Activated naive CD4-positive, alpha-beta T cell treated with Interleukin-2 at 50 U/mL for 16 hours (primary cell): ENCODE measurements around the gene RABL6.
A peak's percentile ranks its signal among the peaks of the same experiment; 100 is the strongest.

Source experiments
- DNase-seq: peaks from one replicate; pipeline ENCODE4 v3.0.0-alpha.2; 2020

Gene RABL6

DNA sequence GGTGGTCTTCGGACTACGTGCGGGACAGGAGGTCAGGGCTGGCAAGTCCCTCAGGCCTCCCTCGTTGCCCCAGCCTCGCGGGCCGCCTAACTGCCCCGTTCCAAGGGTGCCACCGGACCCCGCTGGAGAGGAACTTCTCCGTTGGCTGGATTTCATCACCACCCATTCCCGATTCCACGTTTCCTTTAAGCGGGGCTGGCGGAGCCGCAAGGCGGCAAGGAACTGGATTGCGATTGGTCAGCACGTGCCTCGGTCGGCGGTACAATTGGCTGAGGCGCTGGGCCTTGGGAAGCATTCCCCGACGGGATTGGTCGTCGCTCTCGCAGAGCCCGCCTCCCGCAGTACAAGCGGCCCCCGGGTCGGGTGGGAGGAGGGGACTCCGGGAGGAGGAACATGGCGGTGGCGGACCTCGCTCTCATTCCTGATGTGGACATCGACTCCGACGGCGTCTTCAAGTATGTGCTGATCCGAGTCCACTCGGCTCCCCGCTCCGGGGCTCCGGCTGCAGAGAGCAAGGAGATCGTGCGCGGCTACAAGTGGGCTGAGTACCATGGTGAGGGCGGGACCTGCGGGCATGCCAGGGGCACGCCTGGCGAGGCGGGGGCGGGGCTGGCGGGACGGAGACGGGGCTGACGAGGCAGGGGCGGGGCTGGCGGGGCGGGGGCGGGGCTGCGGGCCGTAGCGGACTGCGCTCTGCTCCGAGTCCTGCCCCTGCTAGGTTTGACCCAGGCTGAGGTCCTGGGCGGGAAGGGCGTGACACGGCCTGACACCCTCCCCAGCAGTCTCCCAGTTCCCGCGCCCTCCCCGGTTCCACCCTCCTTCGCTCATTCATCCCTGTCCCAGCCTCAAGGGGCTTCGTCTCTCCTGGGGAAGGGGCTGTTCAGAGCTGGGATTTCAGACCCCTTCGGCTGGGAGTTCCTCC, 41.6 kb downstream of the RABL6 start, which contains the start of gene PHPT1:
Gene PHPT1 (plus strand): TSS at position 372 of the 922 bp plus-strand sequence. CDS start 22 bp downstream, at position 394.
- DNase-seq = peak; percentile 97

DNA sequence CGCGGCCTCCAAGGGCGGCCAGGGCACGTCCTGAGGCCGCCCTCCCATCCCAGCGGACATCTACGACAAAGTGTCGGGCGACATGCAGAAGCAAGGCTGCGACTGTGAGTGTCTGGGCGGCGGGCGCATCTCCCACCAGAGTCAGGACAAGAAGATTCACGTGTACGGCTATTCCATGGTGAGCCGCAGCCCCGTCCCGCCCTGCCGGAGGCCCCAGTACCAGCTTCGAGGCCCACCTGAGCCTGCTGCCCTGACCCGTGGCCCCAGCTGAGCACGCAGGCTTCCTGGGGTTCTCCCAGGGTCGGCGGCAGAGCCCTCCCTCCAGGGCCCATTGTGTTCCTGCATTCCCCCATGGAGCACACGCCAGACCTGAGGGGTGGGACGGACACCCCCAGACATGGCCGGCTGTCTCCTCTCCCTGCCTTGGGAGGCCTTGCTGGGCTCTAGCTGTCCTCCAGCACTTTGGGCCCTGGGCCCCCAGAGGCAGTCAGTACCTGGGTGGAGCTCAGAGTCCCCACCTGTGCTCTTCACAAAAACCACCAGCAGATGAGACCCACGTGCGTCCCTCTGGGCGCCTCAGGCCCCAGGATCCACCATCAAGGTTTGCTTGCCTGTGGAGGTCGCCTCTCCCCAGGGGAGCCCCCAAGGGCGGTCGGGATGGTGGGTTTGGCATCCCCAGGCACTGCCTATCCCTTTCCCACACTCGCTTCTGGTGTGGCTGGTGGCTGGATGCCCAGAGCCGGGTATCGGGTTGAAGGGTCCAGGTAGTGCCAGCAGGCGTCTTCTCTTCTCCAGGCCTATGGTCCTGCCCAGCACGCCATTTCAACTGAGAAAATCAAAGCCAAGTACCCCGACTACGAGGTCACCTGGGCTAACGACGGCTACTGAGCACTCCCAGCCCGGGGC, 42.5 kb downstream of the RABL6 start:
- no peak for DNase-seq

GRCh38 chr9:136850866-136851775, 43.4 kb downstream of the RABL6 start:
- DNase-seq = no peak

DNA sequence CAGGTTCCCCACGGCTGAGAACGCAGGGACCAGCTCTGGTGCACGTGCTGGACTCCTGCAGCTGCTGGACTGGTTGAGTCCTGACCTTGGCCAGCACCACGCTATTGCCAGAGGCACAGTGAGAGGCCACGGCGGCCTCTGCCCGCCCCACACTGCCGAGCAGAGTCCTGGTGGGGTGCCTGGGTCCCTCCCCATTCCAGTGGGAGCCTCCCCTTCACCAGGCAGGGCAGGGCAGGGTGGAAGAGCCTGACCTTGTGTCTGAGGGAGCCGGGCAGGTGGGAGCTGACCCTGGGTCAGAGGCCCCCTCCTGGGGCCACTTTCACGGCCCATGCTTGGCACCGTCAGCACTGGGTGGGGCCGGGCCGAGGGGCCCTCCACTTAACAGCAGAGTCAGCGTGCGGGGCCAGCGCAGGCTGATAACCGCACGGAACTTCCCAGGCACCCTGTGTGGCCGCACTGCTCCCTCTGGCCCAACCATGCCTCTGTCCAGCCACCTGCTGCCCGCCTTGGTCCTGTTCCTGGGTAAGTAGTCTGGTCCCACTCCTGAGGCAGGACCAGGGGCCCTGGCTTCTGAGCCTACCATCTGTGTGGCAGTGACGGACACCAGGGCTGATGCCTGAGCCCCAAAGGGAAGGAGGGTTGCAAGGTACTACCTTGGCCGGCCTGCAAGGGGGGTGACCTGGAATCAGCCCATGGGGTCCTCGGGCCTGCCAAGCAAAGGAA, 44.4 kb downstream of the RABL6 start, which contains the start of gene MAMDC4:
Gene MAMDC4 (plus strand): TSS at position 406 of the 723 bp plus-strand sequence. CDS start 71 bp downstream, at position 477.
- DNase-seq = no peak

- DNase-seq = no peak
Measured at GRCh38 chr9:136852664-136853595, 45.2 kb downstream of the RABL6 start.

GRCh38 chr9:136853596-136854112, 45.9 kb downstream of the RABL6 start:
- no peak for DNase-seq

DNA sequence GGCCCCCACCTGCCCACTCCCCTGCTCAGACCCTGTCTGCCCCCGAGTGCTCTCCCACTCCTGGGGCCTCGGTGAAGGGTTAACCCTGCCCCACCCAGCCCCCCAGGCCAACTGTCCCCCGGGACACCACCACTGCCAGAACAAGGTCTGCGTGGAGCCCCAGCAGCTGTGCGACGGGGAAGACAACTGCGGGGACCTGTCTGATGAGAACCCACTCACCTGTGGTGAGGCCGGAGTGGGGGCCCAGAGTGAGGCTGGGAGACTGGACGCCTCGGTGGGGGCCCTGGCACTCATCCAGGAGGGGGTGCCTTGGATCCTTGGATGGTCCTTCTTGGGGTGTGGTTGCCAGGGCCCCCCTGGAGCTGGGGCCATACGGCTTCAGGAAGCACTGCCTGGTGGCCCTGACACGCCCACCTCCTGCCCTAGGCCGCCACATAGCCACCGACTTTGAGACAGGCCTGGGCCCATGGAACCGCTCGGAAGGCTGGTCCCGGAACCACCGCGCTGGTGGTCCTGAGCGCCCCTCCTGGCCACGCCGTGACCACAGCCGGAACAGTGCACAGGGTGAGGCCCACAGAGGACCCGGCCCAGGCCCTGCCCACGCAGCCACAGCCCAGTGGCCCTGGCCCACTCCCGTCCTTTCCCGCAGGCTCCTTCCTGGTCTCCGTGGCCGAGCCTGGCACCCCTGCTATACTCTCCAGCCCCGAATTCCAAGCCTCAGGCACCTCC, 46.5 kb downstream of the RABL6 start:
- no peak for DNase-seq

DNA sequence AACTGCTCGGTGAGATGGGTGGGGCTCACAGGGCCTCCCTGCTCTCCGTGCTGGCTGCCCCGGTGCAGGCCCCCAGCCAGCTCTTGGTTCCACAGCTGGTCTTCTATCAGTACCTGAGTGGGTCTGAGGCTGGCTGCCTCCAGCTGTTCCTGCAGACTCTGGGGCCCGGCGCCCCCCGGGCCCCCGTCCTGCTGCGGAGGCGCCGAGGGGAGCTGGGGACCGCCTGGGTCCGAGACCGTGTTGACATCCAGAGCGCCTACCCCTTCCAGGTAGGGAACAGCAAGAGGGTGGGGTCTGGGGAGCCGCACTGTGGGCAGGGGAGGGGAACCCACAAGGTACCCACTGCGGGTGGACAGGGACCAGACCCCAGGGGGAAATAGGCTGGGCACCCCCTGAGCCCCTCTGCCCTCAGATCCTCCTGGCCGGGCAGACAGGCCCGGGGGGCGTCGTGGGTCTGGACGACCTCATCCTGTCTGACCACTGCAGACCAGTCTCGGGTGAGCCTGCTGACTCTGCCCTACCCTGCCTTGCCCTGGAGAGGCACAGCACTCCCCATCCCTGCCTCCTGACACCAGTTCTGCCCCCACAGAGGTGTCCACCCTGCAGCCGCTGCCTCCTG, 47.2 kb downstream of the RABL6 start:
- no peak for DNase-seq

- DNase-seq = no peak
Measured at GRCh38 chr9:136855461-136856078, 47.8 kb downstream of the RABL6 start.

DNA sequence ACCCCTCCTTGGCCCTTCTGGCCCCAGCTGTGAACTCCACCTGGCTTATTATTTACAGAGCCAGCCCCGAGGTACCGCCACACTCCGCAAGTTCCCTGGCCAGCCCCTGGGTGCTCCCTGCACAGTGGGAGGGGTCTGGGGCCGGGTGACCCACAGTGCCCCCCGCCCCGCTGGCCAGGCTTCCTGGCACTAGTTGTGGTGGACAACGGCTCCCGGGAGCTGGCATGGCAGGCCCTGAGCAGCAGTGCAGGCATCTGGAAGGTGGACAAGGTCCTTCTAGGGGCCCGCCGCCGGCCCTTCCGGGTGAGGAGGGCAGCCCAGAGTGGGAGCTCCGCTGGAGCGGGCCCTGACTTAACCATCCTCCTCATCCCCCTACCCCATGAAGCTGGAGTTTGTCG, 48.3 kb downstream of the RABL6 start:
- no peak for DNase-seq

DNA sequence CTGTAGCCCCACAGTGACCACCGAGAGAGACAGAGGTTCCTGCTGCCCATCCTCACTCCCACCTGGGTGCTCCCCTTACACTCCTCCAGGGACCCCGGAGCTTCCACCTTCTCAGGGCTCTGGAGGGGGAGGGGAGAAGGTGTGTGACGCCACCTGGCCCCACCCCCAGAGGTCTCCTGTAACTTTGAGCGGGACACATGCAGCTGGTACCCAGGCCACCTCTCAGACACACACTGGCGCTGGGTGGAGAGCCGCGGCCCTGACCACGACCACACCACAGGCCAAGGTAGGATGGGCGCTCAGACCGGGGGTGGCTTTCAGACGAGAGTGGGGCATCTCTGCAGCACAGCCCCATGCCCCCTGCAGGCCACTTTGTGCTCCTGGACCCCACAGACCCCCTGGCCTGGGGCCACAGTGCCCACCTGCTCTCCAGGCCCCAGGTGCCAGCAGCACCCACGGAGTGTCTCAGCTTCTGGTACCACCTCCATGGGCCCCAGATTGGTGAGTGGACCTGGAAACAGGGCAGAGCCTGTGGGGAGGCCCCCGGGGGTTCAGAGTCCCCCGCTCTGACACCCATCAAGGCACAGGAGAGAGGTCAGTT, 48.9 kb downstream of the RABL6 start:
- no peak for DNase-seq

- DNase-seq = no peak
Measured at GRCh38 chr9:136857166-136857565, 49.4 kb downstream of the RABL6 start.

DNA sequence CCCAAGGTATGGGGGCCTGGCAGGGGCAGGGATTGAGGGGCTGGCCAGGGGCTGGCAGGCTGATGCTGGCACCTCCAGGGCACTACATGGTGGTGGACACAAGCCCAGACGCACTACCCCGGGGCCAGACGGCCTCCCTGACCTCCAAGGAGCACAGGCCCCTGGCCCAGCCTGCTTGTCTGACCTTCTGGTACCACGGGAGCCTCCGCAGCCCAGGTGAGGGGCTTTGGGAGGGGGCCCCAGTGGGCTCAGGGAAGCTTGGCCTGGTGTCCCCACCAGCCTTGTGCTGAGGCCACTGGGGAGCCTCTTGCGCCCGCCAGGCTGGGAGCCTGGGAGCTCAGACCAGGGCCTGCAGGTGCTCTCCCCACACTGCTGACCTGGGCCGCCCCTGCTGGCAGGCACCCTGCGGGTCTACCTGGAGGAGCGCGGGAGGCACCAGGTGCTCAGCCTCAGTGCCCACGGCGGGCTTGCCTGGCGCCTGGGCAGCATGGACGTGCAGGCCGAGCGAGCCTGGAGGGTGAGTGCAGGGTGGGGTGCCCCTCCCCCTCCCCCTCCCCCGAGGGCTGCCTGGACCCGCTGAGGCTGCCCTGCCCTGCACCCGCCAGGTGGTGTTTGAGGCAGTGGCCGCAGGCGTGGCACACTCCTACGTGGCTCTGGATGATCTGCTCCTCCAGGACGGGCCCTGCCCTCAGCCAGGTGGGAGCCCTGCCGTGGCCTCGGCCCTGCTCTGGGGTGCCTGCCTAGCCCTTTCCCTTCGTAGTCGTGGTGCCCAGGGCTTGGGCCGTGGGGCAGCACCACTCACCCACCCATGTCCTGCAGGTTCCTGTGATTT, 50.0 kb downstream of the RABL6 start:
- DNase-seq = no peak

DNA sequence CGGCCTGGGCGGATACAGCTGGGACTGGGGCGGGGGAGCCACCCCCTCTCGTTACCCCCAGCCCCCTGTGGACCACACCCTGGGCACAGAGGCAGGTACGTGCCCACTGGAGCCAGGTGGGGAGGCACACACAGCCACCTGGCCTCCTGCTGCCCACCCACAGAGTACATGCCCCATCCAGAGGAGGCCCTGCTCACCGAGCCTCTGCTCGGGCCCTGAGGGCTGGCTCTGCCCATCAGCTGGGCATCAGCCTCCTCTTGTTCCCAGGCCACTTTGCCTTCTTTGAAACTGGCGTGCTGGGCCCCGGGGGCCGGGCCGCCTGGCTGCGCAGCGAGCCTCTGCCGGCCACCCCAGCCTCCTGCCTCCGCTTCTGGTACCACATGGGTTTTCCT, 50.7 kb downstream of the RABL6 start:
- DNase-seq = no peak

GRCh38 chr9:136858844-136859757, 51.4 kb downstream of the RABL6 start:
- no peak for DNase-seq

GRCh38 chr9:136860529-136860928, 52.8 kb downstream of the RABL6 start:
- DNase-seq = no peak
